Measurements from ENCODE around the gene TRAF2. TPM values are rescaled to one million over a fixed set of nuclear protein-coding genes. Genes with fewer than 3 reads are reported as not detected.

TRAF2 gene
- polyA plus RNA-seq, 4 donors = 11.2 to 17.9 (median 14.8) TPM

- no peak for DNase-seq (ENCODE audit: low read depth in 4 of 4, low spot score in 2 of 4)
These were observed 59.3 kb downstream of the TRAF2 start for GRCh38 chr9:136945333-136946227.

- no peak for DNase-seq (ENCODE audit: low read depth in 4 of 4, low spot score in 2 of 4)
These were observed 60.1 kb downstream of the TRAF2 start for GRCh38 chr9:136946228-136947027.

GRCh38 chr9:136947028-136947891, 60.9 kb downstream of the TRAF2 start:
- DNase-seq (ENCODE audit: low read depth in 4 of 4, low spot score in 2 of 4) = no peak

DNA sequence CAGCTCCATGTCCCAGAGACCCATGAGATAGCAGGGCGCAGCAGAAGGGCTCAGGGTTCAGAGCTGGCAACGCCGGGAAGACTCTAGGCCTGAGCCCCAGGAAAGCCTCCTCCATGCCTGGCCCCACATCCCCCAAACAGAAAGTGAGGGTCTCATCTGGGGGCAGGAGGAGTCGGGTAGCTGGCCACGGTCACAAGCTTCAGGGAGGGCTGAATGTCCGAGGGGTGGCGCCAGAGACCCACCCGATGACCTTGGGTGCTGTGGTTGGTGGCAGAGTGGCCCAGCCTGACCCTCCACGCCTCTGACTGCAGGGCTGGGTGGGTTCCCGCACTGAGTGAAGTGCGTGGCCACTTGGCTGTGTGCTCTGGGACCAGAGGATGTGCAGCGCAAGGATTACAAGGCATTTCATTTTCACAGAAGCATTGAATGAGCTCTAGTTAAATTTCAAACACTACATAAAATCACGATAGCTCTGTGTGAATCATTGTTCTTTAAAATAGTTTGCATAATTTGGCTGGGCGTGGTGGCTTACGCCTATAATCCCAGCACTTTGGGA, 61.7 kb downstream of the TRAF2 start:
- no peak for DNase-seq (ENCODE audit: low read depth in 4 of 4, low spot score in 2 of 4)

- no peak for DNase-seq (ENCODE audit: low read depth in 4 of 4, low spot score in 2 of 4)
These were observed 63.0 kb downstream of the TRAF2 start for GRCh38 chr9:136949239-136949816.

DNA sequence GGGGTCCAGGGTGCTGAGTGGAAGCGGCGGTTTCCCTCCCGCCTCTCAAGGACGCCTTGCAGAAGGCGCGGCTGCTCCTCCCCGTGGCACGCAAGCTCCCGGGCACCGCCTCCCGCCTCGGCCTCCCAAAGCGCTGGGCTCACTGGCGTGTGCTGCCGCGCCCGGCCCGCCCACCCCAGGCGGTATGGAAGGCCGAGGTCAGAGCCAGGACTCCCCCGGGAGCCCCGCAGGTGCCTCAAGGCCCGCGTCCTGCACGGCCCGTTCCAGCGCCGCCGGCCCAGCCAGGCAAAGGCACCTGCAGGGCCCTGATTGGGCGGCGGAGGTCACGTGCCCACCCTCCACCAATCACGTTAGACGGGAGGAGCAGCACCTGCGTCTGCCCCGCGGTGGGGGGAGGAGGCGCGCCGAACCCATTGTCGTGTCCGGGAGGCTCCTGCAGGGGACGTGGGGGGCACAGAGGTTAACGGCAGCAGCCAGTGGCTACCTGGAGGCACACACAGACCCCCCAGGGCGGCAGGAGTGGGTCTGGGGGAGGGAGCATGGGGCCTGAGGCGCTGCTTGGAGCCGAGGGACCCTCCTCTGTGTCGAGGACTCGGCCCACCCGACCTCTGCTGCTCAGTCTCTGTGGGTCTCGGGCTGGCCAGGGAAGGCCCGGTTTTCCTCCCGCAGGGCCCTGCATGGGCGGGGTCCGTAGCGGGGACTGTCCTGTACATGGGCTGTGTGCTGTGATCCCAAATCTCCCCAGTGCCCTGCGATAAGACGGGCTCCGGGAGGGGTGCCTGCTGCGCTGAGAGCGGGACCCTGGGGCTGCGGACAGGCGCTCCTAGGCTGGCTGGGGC, 63.7 kb downstream of the TRAF2 start:
- DNase-seq (ENCODE audit: low read depth in 4 of 4, low spot score in 2 of 4) = peak; percentile 63 to 87 (median 80)

DNA sequence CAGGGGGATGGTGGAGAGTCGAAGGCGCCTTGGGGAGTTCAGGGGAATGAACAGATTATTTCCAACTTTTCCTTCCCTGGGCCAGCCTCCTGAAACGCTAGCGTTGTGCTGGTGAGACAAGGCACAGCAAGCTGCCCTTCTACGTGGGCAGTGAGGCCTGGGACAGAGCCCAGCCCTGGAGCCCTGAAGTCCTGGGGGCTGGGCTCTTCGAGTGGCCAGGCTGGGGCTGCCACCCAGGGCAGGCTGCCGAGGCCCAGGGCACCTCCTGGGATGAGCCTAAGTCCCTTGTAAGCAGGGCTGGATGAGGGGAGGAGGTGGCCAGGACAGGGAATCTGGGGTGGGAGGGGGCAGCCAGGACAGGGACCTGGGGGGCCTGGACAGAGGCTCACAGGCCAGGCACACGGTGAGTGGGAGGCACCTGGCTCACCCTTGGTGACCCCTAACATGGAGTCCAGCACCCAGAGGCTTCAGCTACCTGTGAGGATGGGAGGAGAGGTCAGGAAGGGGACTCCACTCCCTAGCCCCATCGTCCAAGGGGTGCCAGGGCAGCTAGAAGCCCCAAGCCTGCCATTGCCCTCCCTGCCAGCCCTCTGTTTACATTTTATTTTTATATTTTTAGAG, 64.5 kb downstream of the TRAF2 start:
- DNase-seq (ENCODE audit: low read depth in 4 of 4, low spot score in 2 of 4) = no peak

DNA sequence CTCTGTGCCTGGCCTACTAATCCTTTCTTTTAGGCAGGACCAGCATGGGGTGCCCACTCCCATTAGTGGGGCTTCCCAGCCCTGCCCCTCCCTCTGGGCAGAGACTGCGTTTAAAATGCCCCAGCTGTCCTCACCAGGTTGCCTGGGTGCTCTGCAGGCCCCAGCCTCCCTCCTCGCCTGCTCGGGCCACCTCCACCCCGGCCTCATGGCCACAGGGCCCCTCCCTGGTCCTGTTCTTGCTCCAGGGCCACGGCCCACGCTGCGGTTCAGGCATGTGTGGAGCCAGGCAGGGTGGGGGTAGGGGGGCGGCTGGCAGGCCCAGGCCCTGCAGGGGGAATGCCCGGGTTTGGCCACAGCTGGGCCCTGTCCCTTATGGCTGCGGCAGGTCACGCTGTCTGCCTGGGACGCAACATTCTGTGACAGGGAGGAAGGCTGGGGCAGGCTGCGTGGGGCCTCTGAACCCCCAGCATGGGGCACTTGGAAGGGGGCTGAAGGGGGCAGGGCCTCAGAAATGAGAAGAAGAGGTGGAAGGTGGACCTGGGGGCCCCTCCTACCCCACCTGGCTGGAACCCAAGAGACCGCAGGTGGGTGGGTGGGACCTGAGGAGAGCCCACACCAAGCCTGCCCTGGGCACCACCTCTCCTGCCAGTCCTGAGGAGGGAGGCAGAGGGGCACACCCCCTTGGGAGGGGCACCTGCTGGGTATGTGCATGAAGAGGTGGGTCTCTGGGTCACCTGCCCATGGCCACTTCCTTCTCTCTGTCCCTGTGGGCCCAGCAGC, 65.4 kb downstream of the TRAF2 start, which contains the start of gene LCN12:
Gene LCN12, plus strand, starts transcription at position 733 of the 780 bp plus-strand sequence. CDS start 55 bp downstream, outside the sequence.
- DNase-seq (ENCODE audit: low read depth in 4 of 4, low spot score in 2 of 4) = no peak

GRCh38 chr9:136952321-136952850, 66.1 kb downstream of the TRAF2 start:
- no peak for DNase-seq (ENCODE audit: low read depth in 4 of 4, low spot score in 2 of 4)

GRCh38 chr9:136952876-136953770, 66.8 kb downstream of the TRAF2 start:
- DNase-seq (ENCODE audit: low read depth in 4 of 4, low spot score in 2 of 4) = no peak

- DNase-seq (ENCODE audit: low read depth in 4 of 4, low spot score in 2 of 4) = no peak
These were observed 67.5 kb downstream of the TRAF2 start for GRCh38 chr9:136953771-136954269.

DNA sequence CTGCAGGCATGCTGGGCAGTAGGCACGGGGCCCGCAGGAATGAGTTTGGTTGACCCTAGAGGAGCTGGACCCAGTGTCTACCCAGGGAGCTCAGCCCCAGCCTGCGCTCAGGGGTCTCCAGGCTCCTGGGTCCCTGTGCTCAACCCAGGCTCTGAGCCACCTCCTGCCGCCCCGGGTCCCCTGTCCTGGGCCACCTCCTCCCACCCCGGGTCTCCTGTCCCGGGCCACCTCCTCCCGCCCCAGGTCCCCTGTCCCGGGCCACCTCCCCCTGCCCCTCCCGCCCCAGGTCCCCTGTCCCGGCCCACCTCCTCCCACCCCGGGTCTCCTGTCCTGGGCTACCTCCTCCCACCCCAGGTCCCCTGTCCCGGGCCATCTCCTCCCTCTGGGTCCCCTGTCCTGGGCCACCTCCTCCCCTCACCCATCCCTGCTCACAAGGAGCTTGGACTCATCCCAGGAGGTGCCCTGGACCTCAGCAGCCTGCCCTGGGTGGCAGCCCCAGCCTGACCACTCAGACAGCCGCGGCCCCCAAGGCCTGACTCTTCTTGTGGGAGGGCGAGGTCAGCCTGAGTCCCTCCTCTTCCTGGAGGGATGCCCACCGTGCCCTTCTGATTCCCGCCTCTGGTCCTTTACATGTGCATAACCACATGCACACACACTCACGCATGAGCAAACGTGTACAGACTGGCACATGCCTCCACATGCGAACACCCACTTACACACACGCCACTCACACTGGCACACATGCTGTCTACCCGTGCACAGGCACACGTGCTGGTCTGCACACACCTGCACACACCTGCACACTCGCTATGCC, 68.2 kb downstream of the TRAF2 start:
- DNase-seq (ENCODE audit: low read depth in 4 of 4, low spot score in 2 of 4) = no peak

- DNase-seq (ENCODE audit: low read depth in 4 of 4, low spot score in 2 of 4) = no peak
These were observed 69.1 kb downstream of the TRAF2 start for GRCh38 chr9:136955202-136955942.

GRCh38 chr9:136955943-136956335, 69.6 kb downstream of the TRAF2 start:
- DNase-seq (ENCODE audit: low read depth in 4 of 4, low spot score in 2 of 4) = no peak

DNA sequence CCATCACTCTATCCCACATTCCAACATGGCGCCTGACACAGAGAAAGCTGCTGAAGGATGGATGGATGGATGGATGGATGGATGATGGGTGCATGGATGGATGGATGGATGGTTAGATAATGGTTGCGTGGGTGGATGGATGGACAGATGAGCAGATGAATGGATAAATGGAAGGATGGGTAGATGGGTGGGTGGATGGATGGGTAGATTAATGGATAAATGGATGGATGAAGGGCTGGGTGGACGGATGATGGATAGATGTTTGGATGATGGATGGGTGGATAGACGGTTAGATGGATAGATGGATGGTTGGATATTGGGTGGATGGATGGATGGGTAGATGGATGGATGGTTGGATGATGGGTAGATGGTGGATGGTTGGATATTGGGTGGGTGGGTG, 70.3 kb downstream of the TRAF2 start:
- no peak for DNase-seq (ENCODE audit: low read depth in 4 of 4, low spot score in 2 of 4)
